Posterior vena cava (tissue), 2 donors: ENCODE data around the gene TRPM4. TPM values are rescaled to one million over a fixed set of nuclear protein-coding genes. Genes with fewer than 3 reads are reported as not detected.
"Not testable (repeated sequence)": the region's sequence is repeated elsewhere in the genome, so short reads cannot be mapped to it uniquely, and the experiment has no call there.

Experiments
- DNase-seq: peaks from one replicate; pipeline ENCODE4 v3.0.0-alpha.2; 2020; ENCODE audit warnings: low spot score
- intact Hi-C, 2 donors: fragments of 100-400 bp; cut with DNase I; formaldehyde crosslinking; loops; one replicate each; pipeline versions ENCODE4 v1.14.1 to v1.14.2; 2022 to 2023
- long read RNA-seq, 2 donors: library from polyadenylated mRNA; unstranded; transcript quantifications; one replicate each; pipeline ENCODE4 v2.0.0, GENCODE V29; 2020 to 2021
- total RNA-seq, 2 donors: library from RNA; stranded (reverse); fragmentation: NEBNext Ultra II Directional; extraction: Animal tissue kit (Norgen Biotek cat#: 25700); gene quantifications; one replicate each; pipeline ENCODE4 v1.2.1, GENCODE V29; 2021
- donor health status: DM: yes; HTN: yes; CAD: no.
- donor health status: DM: yes; HTN: yes; CAD: no.

Gene TRPM4
- 10 to 100 TPM; 20.5 to 36.0 TPM for total RNA-seq
- long read RNA-seq, donor 1, full-length matches to known transcripts: 3 of 13 reads
- long read RNA-seq, donor 1, partial matches to known transcripts: 9 of 13 reads
- long read RNA-seq, donor 1, other reads (novel, unspliced or antisense): 1 of 13 reads
- long read RNA-seq, donor 2, partial matches to known transcripts: 14 of 14 reads
- long read RNA-seq, donor 2, other reads (novel, unspliced or antisense): 0 of 14 reads

DNA sequence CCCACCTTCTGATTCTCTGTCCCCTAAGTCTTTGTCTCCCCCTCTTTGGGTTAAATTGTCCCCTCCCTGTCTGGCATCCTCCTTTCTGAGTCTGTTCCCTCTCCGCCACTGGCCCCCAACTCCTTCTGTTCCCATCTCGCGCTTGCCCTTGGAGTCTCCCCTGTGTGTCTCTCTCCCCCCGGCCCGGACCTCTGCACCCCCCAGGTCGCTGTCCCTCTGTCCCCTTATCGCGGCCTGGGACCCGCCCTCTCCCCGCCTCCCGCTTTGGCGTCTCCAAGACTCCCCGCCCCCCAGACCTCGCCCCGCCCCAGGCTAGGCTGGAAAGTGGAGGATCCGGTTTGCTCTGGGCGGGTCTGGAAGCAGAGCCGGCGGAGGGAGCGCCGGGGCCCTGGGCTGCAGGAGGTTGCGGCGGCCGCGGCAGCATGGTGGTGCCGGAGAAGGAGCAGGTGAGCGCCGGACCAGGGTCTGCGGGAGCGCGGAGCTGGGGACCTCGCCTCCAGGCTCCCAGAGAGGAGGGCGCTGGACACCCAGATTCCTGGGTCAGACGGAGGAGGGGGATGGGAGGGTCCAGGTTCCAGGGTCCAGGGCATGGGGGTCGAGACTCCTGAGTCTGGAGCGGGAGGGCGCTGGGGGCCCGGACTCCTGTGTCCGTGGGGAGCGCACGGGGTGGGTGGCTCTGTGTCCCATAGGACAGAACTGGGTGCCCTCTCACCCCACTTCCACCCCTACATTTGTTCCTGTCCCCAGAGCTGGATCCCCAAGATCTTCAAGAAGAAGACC is at the start of gene TRPM4:
Gene TRPM4, plus strand, starts transcription at position 348 of the 780 bp plus-strand sequence. Its CDS starts 75 bp downstream, at position 423.
- intact Hi-C loops: no loop called here
- peak; percentile 95 for DNase-seq

DNA sequence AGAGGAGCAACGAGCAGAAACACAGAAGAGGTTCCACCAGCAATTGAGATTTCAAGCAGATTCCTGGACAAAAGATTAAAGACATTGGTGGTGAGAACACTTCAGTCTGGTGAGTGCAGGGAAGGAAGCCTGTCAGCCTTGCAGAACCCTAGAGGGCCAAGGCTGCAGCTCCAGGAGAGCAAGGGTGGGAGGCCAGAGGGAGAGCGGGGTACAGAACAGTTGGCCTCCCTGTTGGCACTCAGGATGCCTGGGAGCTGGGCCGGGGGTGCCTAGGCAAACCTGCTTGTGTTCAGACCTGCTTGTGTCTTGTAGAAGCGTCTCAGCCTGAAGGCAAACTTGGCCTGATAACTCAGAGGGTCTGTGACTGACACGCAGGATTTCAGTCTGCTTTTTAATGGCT is 48.5 kb upstream of the TRPM4 start:
- DNase-seq: no peak
- intact Hi-C loops: loop anchor here in 1 of 2 donors (2.0 kb wide), 1 partner anchor 22 kb away; no protein-coding TSS in a partner anchor

- intact Hi-C loops: loop anchor here in 1 of 2 donors (2.0 kb wide), 1 partner anchor 21 kb away; no protein-coding TSS in a partner anchor
- DNase-seq: no peak
Measured at GRCh38 chr19:49109569-49110233, 47.9 kb upstream of the TRPM4 start.

DNA sequence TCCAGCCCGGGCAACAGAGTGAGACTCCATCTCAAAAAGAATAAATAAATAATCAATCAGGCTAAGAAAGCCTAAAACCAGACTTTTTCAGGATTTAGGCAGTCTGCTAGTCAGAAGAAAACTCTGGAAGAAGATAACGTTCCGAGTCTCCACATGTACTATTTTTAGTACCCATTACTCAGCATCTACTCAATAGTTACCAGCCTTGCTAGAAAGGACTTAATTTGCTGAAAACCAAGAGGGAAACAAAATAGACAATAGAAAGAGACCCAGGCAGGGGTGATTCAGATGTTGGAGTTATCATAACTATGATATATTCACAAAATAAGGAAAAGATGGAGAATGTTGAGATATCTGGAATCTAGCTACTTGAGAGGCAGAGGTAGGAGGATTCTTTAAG is 47.0 kb upstream of the TRPM4 start:
- DNase-seq: no peak
- intact Hi-C loops: no loop called here

DNA sequence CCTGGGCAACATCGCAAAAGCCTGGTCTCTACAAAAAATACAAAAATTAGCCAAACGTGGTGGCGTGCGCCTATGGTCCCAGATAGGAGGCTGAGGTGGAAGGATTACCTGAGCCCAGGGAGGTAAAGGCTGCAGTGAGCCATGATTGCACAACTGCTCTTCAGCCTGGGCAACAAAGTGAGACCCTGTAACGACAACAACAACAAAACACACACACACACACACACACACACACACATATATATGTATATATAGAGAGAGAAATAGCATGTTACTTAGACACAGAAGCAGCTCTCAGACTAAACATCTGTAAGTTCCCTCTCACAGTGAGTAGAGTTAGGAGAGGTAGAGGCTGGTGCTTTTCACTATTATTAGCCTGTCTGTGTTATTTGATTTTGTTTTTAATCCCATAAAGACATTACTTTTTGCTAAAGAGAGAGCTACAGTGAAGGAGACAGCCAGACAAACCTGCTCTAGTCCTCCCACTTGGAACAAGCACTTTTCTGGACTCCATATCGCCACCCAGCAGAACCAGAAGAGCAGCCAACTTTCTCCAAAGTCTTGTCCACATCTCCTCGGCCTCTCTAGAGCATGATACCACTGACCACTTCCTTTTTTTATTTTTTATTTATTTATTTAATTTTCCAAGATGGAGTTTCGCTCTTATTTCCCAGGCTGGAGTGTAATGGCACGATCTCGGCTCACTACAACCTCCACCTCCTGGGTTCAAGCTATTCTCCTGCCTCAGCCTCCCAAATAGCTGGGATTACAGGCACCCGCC is 46.2 kb upstream of the TRPM4 start:
- intact Hi-C loops: no loop called here
- no peak for DNase-seq

GRCh38 chr19:49113762-49114629 is 43.6 kb upstream of the TRPM4 start, which contains the start of gene LIN7B:
TSS of gene LIN7B (plus strand) at chr19:49114370. CDS start at chr19:49114405, 35 bp downstream.
- no peak for DNase-seq
- intact Hi-C loops: no loop called here

DNA sequence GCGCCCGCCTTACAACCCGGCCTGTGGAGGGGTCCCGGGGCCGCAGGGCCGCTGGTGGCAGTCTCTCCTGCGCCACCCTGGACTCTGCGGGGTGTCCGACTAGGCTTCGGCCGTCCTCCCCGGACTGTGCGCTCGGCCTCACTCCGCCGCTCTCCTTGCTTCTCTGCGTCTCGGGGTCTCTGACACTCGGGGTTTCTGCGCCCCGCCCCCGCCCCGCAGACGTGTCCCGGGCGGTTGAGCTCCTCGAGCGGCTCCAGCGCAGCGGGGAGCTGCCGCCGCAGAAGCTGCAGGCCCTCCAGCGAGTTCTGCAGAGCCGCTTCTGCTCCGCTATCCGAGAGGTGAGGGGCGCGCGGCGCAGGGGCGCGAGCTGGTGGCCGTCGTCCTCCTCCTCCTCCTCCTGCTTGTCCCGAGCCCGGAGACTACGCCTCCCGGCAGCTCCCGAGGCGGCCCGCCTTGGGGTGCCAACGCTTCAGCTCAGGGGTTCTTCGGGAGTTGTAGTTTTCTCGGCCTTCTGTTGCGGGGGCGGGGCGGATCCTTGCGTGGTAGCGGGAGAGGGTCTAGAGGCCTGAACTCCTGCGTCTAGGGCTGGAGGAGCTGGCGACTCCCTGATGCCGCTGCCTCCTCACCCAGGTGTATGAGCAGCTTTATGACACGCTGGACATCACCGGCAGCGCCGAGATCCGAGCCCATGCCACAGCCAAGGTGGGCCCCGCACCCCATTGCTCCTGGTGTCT is 42.8 kb upstream of the TRPM4 start:
- intact Hi-C loops: no loop called here
- DNase-seq: peak; percentile 91

GRCh38 chr19:49116544-49116943 is 41.0 kb upstream of the TRPM4 start:
- intact Hi-C loops: no loop called here
- no peak for DNase-seq

- DNase-seq: no peak
- intact Hi-C loops: no loop called here
Measured at GRCh38 chr19:49117677-49118564, 39.7 kb upstream of the TRPM4 start.

DNA sequence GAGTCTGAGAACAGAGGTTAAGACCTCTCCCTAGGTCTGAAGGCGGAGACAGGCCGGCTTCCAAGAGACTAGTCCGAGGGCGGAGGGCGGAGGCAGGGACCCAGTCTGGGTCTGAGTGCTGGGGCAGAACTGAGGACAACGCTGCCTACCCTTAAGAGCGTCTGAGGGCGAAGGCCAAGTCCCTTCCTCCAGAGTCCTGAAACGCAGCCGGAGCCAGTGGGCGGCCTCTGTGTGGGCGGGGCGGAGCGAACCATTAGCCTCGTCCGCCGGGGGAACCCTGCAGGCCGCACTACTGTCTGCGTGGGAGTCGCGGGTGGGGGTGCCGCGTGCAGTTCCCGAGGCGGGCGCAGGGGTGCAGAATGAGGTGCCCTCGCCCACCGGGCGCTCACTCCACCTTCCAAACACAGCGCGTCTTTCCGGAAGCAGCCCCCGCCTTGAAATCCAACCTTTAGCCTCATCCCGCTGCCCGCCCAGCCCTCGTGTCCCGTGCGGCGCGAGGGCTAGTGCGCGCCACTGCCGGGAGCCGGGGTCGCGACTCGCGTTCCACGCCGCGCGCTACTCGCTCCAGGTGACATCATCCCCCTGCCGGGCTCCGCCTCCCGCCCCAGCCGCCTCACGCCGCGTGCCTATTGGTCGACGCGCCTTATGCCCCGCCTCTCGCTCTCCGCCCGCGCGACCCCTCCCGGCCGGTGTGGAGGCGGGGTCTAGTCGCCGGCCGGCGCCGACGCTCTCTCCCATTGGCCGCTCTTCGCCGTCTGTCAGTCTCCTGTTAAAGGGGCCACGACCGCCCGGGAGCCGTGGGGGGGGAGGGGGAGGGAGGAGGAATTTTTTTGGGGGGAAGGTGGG is 38.8 kb upstream of the TRPM4 start, which contains the start of gene C19orf73:
Gene C19orf73, minus strand, starts transcription at position 579 of the 846 bp plus-strand sequence. Its CDS starts 121 bp downstream, at position 458.
- intact Hi-C loops: no loop called here
- peak; percentile 99 for DNase-seq

GRCh38 chr19:49119411-49120324 is 37.9 kb upstream of the TRPM4 start, which contains the start of gene PPFIA3:
TSS of gene PPFIA3 (plus strand) at chr19:49119544. CDS start at chr19:49127874, 8,330 bp downstream.
- intact Hi-C loops: loop anchor here in 1 of 2 donors (1.0 kb wide), 1 partner anchor 22 kb away; no protein-coding TSS in a partner anchor
- peak; percentile 88 for DNase-seq

- DNase-seq: no peak
- intact Hi-C loops: loop anchor here in 1 of 2 donors (1.0 kb wide), 1 partner anchor 21 kb away; no protein-coding TSS in a partner anchor
Measured at GRCh38 chr19:49120325-49120683, 37.3 kb upstream of the TRPM4 start.

DNA sequence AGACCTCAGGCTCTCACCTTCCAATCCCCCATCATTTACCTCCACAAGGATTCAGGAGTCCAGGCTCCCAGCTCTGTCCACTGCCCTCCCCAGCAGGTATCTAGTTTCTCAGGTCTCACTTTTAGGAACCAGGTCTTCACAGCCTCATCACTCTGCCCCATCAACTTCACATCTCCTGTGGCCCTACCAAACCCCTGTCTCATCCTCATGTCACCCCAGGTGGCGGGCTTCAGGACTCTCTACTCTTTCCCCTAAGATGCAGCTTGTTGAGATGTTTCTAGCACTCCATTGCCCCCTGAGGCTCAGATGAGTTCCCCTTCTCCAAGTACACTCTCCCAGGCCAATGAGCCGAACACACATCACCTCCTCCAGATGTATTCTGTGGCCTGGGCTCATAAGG is 36.7 kb upstream of the TRPM4 start:
- no peak for DNase-seq
- intact Hi-C loops: loop anchor here in 1 of 2 donors (1.0 kb wide), 1 partner anchor 20 kb away; no protein-coding TSS in a partner anchor

DNA sequence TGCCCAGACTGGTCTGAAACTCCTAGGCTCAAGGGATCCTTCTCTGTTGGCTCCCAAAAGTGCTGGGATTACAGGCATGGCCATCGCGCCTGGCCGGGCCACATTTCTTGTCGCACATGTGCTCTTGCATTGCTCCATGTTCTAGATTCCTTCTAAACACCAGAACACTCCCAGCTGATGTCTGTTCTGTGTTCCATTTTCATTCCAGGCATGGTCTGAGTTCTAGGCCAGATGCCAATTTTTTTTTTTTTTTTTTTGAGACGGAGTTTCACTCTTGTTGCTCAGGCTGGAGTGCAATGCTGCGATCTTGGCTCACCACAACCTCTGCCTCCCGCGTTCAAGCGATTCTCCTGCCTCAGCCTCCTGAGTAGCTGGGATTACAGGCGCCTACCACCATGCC is 35.8 kb upstream of the TRPM4 start:
- intact Hi-C loops: not testable (repeated sequence)

More for the DNA sequence above, 35.8 kb upstream of the TRPM4 start:
- not testable (repeated sequence) for DNase-seq
